HCT116 (cell line): Measurements from ENCODE around the gene ACSBG1. TPM values are rescaled to one million over a fixed set of nuclear protein-coding genes. Genes with fewer than 3 reads are reported as not detected.

ENCODE experiments used
- ATAC-seq: fragments of 200-7000 bp; cut with Tn5 transposase; 2 replicates; pipeline ENCODE4 v1.9.1; 2020; ENCODE audit warnings: mild to moderate bottlenecking, moderate library complexity
- BruUV-seq: library from RNA; stranded (reverse); fragments of 400-500 nt; replicated peaks from 2 replicates; lab custom pipeline; 2021; lab: Mats Ljungman, UMichigan
- CTCF ChIA-PET: fragments of 300-600 bp; sonication (Branson Sonifier 250); formaldehyde crosslinking; loops from one replicate; lab custom pipeline; 2021; ENCODE audit warnings: antibody characterized with exemption; lab: Charles Lee
- POLR2A ChIA-PET: fragments of 300-600, 350-600 bp; sonication (Branson Sonifier 250); formaldehyde crosslinking; loops from one replicate; lab custom pipeline; 2021; ENCODE audit warnings: antibody characterized with exemption; lab: Charles Lee
- RAD21 ChIA-PET, 2 experiments: fragments of 300-600 bp; sonication (Branson Sonifier 250); formaldehyde crosslinking; loops; one replicate each; lab custom pipeline; 2023; ENCODE audit warnings: low total read pairs in 2 of 2; ENCODE audit not compliant: uncharacterized antibody in 2 of 2, unreplicated experiment in 2 of 2, low non-redundant PET in 1 of 2; lab: Charles Lee
- DNase-seq: peaks from one replicate; pipeline ENCODE4 v3.0.0-alpha.2; 2010; ENCODE audit warnings: low read depth, low spot score
- H2AFZ ChIP-seq: fragments of 200-600 bp; shearing (Covaris generic), sonication (generic); 2 replicates; pipeline ENCODE4 v1.6.1; 2017; ENCODE audit warnings: low read depth, mixed run types, mixed read lengths, antibody characterized with exemption, low read length; ENCODE audit not compliant: poor library complexity, severe bottlenecking
- H3K27ac ChIP-seq: 2 replicates; pipeline ENCODE4 v1.5.1; 2012; ENCODE audit warnings: low read depth, low read length
- H3K27me3 ChIP-seq: fragments of 200-600 bp; sonication (generic); 2 replicates; pipeline ENCODE4 v1.6.1; 2016; ENCODE audit warnings: mixed run types, low read length, mixed read lengths; ENCODE audit not compliant: insufficient read depth
- H3K36me3 ChIP-seq, 2 experiments: fragments of 200-500 bp in 1 of 2; fragments of 200-600 bp in 1 of 2; sonication (Bioruptor generic) in 1 of 2; sonication (generic) in 1 of 2; 2 replicates each; pipeline versions ENCODE4 v1.5.1 to v1.6.1; 2014 to 2016; ENCODE audit warnings: low read length in 2 of 2, inconsistent platforms in 1 of 2, mixed read lengths in 1 of 2, mixed run types in 1 of 2; ENCODE audit not compliant: insufficient read depth in 2 of 2, control insufficient read depth in 1 of 2
- H3K4me1 ChIP-seq, 2 experiments: fragments of 200-600 bp in 1 of 2; sonication (generic) in 1 of 2; 2 replicates each; pipeline versions ENCODE4 v1.5.1 to v1.6.1; 2012 to 2017; ENCODE audit warnings: low read length in 2 of 2, inconsistent platforms in 1 of 2, mild to moderate bottlenecking in 1 of 2, mixed read lengths in 1 of 2, mixed run types in 1 of 2, moderate library complexity in 1 of 2; ENCODE audit not compliant: insufficient read depth in 2 of 2, control insufficient read depth in 1 of 2
- H3K4me2 ChIP-seq: fragments of 200-600 bp; sonication (generic); 2 replicates; pipeline ENCODE4 v1.6.1; 2017; ENCODE audit warnings: mixed run types, low read length, mixed read lengths
- H3K4me3 ChIP-seq, 2 experiments: fragments of 200-600 bp in 1 of 2; sonication (generic) in 1 of 2; replicated peaks in 1 of 2; 2 replicates each; pipeline ENCODE4 v1.5.1; 2011 to 2016; ENCODE audit warnings: low read length in 2 of 2, control low read depth in 1 of 2, low read depth in 1 of 2, mild to moderate bottlenecking in 1 of 2, mixed read lengths in 1 of 2, mixed run types in 1 of 2
- H3K79me2 ChIP-seq: fragments of 200-600 bp; sonication (generic); 2 replicates; pipeline ENCODE4 v1.6.1; 2017; ENCODE audit warnings: mild to moderate bottlenecking, mixed run types, low read length, moderate library complexity, mixed read lengths; ENCODE audit not compliant: insufficient read depth
- H3K9ac ChIP-seq: fragments of 200-600 bp; sonication (generic); 2 replicates; pipeline ENCODE4 v1.6.1; 2016; ENCODE audit warnings: low read length, mixed read lengths
- H3K9me2 ChIP-seq: fragments of 200-600 bp; sonication (generic), shearing (Covaris generic); 2 replicates; pipeline ENCODE4 v1.6.1; 2017; ENCODE audit warnings: mixed run types, mild to moderate bottlenecking, moderate library complexity; ENCODE audit not compliant: insufficient read depth
- H3K9me3 ChIP-seq, 2 experiments: fragments of 200-500 bp in 1 of 2; fragments of 200-600 bp in 1 of 2; sonication (Bioruptor generic) in 1 of 2; sonication (generic) in 1 of 2; 2 replicates each; pipeline ENCODE4 v1.6.1; 2014 to 2017; ENCODE audit warnings: low read length in 2 of 2, mixed read lengths in 2 of 2, inconsistent platforms in 1 of 2, low read depth in 1 of 2, mild to moderate bottlenecking in 1 of 2, mixed run types in 1 of 2, moderate library complexity in 1 of 2; ENCODE audit not compliant: control insufficient read depth in 1 of 2, insufficient read depth in 1 of 2
- H4K20me1 ChIP-seq: fragments of 200-600 bp; sonication (generic), shearing (Covaris generic); 2 replicates; pipeline ENCODE4 v1.6.1; 2017; ENCODE audit warnings: mixed run types, mild to moderate bottlenecking, moderate library complexity; ENCODE audit not compliant: insufficient read depth
- CTCF ChIP-seq, 3 experiments: fragments of 200-600 bp in 1 of 3; sonication (generic) in 1 of 3; IDR thresholded peaks in 2 of 3; conservative IDR thresholded peaks in 1 of 3; 2 replicates each; pipeline ENCODE4 v1.5.1; 2012 to 2017; ENCODE audit warnings: low read depth in 2 of 3, low read length in 2 of 3, antibody characterized with exemption in 1 of 3, borderline replicate concordance in 1 of 3, control low read depth in 1 of 3, mild to moderate bottlenecking in 1 of 3, mixed read lengths in 1 of 3, mixed run types in 1 of 3, moderate library complexity in 1 of 3; ENCODE audit not compliant: insufficient read depth in 1 of 3
- FOSL1 ChIP-seq: IDR thresholded peaks from 2 replicates; pipeline ENCODE4 v1.6.1; 2012; ENCODE audit warnings: low read depth
- SIN3A ChIP-seq: IDR thresholded peaks from 2 replicates; pipeline ENCODE4 v1.6.1; 2012; ENCODE audit warnings: low read depth
- ZBTB33 ChIP-seq: IDR thresholded peaks from 2 replicates; pipeline ENCODE4 v1.6.1; 2011; ENCODE audit warnings: mild to moderate bottlenecking, low read length, moderate library complexity; ENCODE audit not compliant: insufficient replicate concordance; ENCODE audit errors: extremely low read depth
- ZFX ChIP-seq: fragments of 450-650 bp; IDR thresholded peaks from 2 replicates; pipeline ENCODE4 v1.6.1; 2017
- intact Hi-C: fragments of 100-400 bp; cut with micrococcal nuclease; formaldehyde crosslinking; loops from 2 replicates; pipeline ENCODE4 v1.10.0; 2022
- total RNA-seq: library from RNA; stranded (reverse); gene quantifications from one replicate; pipeline ENCODE4 v1.2.1, GENCODE V29; 2021; ENCODE audit not compliant: unreplicated experiment

ACSBG1 gene
- total RNA-seq, 1 experiment from 2014 or later = 0.71 TPM

GRCh38 chr15:78120523-78120922 lies 113.8 kb downstream of the ACSBG1 start:
- no peaks in the 10 kb centered on the region for H3K9me2 ChIP-seq
- BruUV-seq = no TSS peak
- H3K9ac ChIP-seq = no peak overlapping the region
- CTCF ChIA-PET = no interaction called here
- POLR2A ChIA-PET = no interaction called here
- no peaks in the 10 kb centered on the region for H3K4me1 ChIP-seq
- H3K9me3 ChIP-seq = no peaks in the 10 kb centered on the region
- intact Hi-C loops = no loop called here
- DNase-seq (no peak), ATAC-seq (no peak)
- no peaks in the 10 kb centered on the region for H3K27me3 ChIP-seq
- H2AFZ ChIP-seq = no peak overlapping the region
- no peak overlapping the region for H3K4me2 ChIP-seq
- no peak overlapping the region for H3K27ac ChIP-seq
- no peaks in the 10 kb centered on the region for H3K79me2 ChIP-seq
- no peaks in the 10 kb centered on the region for H4K20me1 ChIP-seq
- TF ChIP-seq SIN3A = no peak
- TF ChIP-seq FOSL1 = no peak
- no peak for TF ChIP-seq ZFX
- no peak for TF ChIP-seq ZBTB33
- TF ChIP-seq CTCF (IDR thresholded peaks at IDR 0.05 in 2 of 3, conservative IDR thresholded peaks at IDR 0.05 in 1 of 3; ENCODE audit: borderline replicate concordance in 1 of 3, insufficient read depth in 1 of 3, low read depth in 2 of 3, low read length in 2 of 3) = no peak
- H3K4me3 ChIP-seq = no peak overlapping the region
- no peaks in the 10 kb centered on the region for H3K36me3 ChIP-seq
- RAD21 ChIA-PET = no interaction called here

Other genes with a start within 250 kb of the ACSBG1 start
- gene TBC1D2B, start 156.9 kb downstream of the ACSBG1 start, total RNA-seq = 16.6 TPM
- not detected for gene SH2D7, start 142.0 kb downstream of the ACSBG1 start, total RNA-seq
- gene CIB2, start 103.1 kb downstream of the ACSBG1 start, total RNA-seq = 17.3 TPM
- gene IDH3A, start 85.2 kb downstream of the ACSBG1 start, total RNA-seq = 115 TPM
- gene DNAJA4, start 30.0 kb upstream of the ACSBG1 start, total RNA-seq = 66.6 TPM
- gene SKIC8, start 65.0 kb upstream of the ACSBG1 start, total RNA-seq = 57.1 TPM
- 0.47 TPM for gene CRABP1, start 105.8 kb upstream of the ACSBG1 start, total RNA-seq
- 57.6 TPM for gene IREB2, start 203.7 kb upstream of the ACSBG1 start, total RNA-seq